ENCODE data around the gene RAD9A.

RAD9A gene

DNA sequence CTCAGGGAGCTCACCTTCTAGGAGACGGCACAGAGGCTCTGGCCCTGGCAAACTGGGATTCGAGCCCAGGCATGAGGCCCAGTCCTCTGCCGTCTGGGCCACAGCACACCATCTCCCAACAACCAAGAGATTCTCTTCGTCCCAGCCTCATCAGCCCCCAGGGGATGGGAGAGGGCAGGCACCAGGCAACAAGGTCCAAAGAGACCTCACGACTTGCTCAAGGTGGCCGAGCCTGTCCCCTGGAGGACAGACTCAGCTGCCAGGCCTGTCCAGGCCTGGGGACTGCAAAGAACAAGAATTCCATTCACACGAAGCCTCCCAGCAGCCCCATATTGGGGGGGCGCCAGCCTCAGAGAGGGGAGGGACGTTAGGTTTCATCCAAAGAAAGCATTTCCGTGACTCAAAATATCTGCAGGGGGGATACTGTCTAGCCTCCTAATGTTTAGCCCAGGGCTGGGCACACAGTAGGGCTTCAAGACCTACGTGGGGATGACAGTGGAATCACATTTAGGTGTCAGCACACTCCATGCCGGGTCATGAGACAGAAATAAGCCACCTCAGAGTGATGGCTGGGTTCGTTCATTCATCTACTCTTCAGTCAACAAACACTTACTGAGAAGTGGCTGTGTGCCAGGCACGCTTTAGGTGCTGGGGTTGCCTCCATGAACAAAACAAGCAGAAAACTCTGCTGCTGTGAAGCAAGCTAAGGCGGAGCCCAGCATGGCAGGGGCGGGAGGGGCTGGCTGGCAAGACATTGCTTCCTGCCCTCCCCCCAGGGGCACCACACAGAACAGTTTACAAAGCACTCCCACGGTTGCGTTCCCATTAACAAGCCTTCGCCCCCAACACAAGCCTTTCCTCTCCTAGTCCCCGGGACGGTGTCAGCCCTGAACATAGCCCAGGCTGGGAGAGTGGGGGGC lies 24.9 kb downstream of the RAD9A start:
- TF ChIP-seq, protein P1, sequence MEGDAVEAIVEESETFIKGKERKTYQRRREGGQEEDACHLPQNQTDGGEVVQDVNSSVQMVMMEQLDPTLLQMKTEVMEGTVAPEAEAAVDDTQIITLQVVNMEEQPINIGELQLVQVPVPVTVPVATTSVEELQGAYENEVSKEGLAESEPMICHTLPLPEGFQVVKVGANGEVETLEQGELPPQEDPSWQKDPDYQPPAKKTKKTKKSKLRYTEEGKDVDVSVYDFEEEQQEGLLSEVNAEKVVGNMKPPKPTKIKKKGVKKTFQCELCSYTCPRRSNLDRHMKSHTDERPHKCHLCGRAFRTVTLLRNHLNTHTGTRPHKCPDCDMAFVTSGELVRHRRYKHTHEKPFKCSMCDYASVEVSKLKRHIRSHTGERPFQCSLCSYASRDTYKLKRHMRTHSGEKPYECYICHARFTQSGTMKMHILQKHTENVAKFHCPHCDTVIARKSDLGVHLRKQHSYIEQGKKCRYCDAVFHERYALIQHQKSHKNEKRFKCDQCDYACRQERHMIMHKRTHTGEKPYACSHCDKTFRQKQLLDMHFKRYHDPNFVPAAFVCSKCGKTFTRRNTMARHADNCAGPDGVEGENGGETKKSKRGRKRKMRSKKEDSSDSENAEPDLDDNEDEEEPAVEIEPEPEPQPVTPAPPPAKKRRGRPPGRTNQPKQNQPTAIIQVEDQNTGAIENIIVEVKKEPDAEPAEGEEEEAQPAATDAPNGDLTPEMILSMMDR (IDR thresholded peaks at IDR 0.05; ENCODE audit: control extremely low read depth, extremely low read depth, low read depth, missing control alignments), result no peak
- ChIA-PET POLR2A (interaction anchor here (0.5 to 1.1 kb wide), 2 partner anchors 15 to 49 kb away, joined by 3 read pairs; partner anchors contain the start of gene PPP1CA), CTCF (interaction anchor here (1.2 to 5.7 kb wide), 2 partner anchors 10 to 14 kb away, joined by 3 to 50 read pairs; partner anchors contain the start of genes PPP1CA and TBC1D10C)
- no peak for DNase-seq (ENCODE audit: extremely low spot score)

GRCh38 chr11:67417425-67417824 lies 25.6 kb downstream of the RAD9A start:
- ChIA-PET CTCF (interaction anchor here (1.2 to 5.7 kb wide), 3 partner anchors 10 to 36 kb away, joined by 3 to 50 read pairs (median 19); partner anchors contain the start of genes PPP1CA and TBC1D10C), POLR2A (interaction anchor here (1.1 kb wide), 1 partner anchor 16 kb away, joined by 3 read pairs; the partner anchor contains the start of gene PPP1CA)
- TF ChIP-seq, protein P1 (IDR thresholded peaks at IDR 0.05; ENCODE audit: control extremely low read depth, extremely low read depth, low read depth, missing control alignments), result no peak

DNA sequence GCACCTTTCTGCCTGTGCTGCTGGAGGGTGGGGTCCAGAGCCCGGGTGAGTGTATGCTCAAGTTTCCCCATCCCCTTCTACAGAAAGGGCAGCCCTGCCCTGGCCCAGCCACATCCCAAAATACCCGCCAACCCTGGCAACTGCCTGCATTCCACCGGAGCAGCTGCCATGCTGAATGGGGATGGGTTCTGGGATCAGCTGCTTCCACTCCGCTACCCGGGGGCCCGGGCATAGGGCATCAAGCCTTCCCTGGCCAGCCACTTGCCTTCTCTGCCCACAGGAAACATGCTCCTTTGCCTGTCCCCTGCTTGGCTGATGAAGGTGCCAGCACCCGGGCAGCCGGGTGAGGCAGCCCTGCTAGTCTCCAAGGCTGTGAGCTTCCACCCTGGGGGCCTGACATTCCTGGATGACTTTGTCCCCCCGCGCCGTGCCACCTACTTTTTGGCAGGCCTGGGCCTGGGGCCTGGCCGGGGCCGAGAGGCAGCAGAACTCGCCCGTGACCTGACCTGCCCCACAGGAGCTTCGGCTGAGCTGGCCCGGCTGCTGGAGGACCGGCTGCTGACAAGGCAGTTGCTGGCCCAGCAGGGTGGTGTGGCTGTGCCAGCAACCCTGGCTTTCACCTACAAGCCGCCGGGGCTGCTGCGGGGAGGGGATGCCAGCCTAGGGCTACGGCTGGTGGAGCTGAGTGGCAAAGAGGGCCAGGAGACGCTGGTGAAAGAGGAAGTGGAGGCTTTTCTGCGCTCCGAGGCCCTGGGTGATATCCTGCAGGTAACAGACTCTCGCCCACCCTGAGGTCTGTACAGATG lies 26.9 kb downstream of the RAD9A start:
- no peak for DNase-seq (ENCODE audit: extremely low spot score)
- CTCF ChIA-PET, result interaction anchor here (0.7 to 5.7 kb wide), 5 partner anchors 11 to 37 kb away, joined by 3 to 50 read pairs (median 19); partner anchors contain the start of genes PPP1CA and TBC1D10C

More at GRCh38 chr11:67417425-67417824, 25.6 kb downstream of the RAD9A start:
- DNase-seq (ENCODE audit: extremely low spot score), result no peak

GRCh38 chr11:67419325-67420049 lies 27.7 kb downstream of the RAD9A start:
- ChIA-PET CTCF (interaction anchor here (1.0 to 5.7 kb wide), 7 partner anchors 8 to 86 kb away, joined by 3 to 50 read pairs (median 4); partner anchors contain the start of genes PITPNM1, PPP1CA and TBC1D10C), POLR2A (interaction anchor here (0.8 to 1.1 kb wide), 2 partner anchors 18 to 79 kb away, joined by 3 to 4 read pairs; partner anchors contain the start of gene PTPRCAP)

More for the DNA sequence above, 26.9 kb downstream of the RAD9A start:
- TF ChIP-seq, protein P1 (IDR thresholded peaks at IDR 0.05; ENCODE audit: control extremely low read depth, extremely low read depth, low read depth, missing control alignments), result no peak
- POLR2A ChIA-PET, result interaction anchor here (0.8 to 1.1 kb wide), 2 partner anchors 19 to 80 kb away, joined by 3 to 4 read pairs; partner anchors contain the start of gene PTPRCAP

GRCh38 chr11:67420147-67420645 lies 28.4 kb downstream of the RAD9A start:
- ChIA-PET CTCF (interaction anchor here (1.0 to 5.7 kb wide), 7 partner anchors 9 to 85 kb away, joined by 3 to 50 read pairs (median 4); partner anchors contain the start of genes PITPNM1, PPP1CA and TBC1D10C), POLR2A (interaction anchor here (0.9 kb wide), 1 partner anchor 19 kb away, joined by 4 read pairs; the partner anchor contains the start of gene PPP1CA)
- DNase-seq (ENCODE audit: extremely low spot score), result no peak
- TF ChIP-seq, protein P1 (IDR thresholded peaks at IDR 0.05; ENCODE audit: control extremely low read depth, extremely low read depth, low read depth, missing control alignments), result no peak

More at GRCh38 chr11:67419325-67420049, 27.7 kb downstream of the RAD9A start:
- TF ChIP-seq, protein P1 (IDR thresholded peaks at IDR 0.05; ENCODE audit: control extremely low read depth, extremely low read depth, low read depth, missing control alignments), result no peak
- DNase-seq (ENCODE audit: extremely low spot score), result no peak

Measured in GM10248 (cell line).